ENCODE data around the gene NRP2. TPM values are rescaled to one million over a fixed set of nuclear protein-coding genes. Genes with fewer than 3 reads are reported as not detected.

NRP2 gene
- total RNA-seq, 1 donor from 2014 or later, result 316 TPM

DNA sequence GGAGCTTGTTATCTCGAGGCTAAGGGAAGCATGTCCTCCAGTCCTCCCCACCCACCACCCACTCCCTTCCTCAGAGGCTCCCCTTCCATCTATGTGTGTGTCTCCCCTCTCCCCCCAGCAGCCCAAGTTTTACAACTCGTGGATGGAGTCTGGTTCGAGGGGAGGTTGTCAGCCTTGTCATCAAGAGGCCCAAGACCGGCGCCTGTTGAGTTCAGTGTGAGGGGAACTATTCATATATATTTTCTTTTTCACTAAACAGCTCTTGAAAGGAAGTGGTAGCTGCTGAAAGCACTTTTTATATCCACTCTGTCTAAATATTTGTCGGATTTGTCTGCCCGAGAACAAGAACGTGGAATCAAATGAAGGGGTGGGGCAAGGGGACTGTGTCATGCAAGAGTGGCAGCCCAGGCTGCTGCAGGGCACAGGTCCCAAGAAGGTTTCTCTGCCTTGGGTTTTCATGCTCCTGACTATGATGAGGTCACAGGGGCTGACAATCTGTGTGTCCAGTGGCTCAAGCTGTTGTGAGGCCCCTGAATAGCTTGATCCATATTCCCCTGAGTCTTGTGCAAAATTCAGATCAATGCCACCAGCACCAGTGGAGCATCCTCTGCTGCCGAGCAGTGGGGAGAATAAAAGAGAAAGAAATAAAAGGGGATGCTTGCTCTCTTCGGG is 35.0 kb downstream of the NRP2 start:
- intact Hi-C loops (cut with DNase I), result no loop called here
- DNase-seq (ENCODE audit: low spot score) (no peak), ATAC-seq (no peak)

DNA sequence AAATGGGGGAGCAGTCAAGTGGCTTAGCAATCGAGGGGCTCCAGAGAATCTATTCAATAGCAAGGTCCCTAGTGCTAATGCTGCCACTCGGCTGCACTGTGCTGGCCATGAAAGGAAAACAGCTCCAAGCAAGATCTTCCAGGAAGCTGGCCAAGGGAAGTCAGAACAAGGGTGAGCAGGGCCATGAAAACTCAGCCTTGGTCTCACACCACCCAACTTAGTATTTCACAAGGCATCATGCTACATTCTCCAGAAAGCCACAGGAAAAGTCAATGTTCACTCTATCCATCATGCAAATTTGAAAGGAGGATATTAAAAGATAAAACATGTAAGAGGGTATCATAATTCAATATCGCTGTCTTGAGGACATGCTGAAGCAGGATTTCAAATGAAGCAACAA is 35.7 kb downstream of the NRP2 start:
- intact Hi-C loops (cut with DNase I), result no loop called here
- DNase-seq (ENCODE audit: low spot score) (no peak), ATAC-seq (peak; percentile 35)

DNA sequence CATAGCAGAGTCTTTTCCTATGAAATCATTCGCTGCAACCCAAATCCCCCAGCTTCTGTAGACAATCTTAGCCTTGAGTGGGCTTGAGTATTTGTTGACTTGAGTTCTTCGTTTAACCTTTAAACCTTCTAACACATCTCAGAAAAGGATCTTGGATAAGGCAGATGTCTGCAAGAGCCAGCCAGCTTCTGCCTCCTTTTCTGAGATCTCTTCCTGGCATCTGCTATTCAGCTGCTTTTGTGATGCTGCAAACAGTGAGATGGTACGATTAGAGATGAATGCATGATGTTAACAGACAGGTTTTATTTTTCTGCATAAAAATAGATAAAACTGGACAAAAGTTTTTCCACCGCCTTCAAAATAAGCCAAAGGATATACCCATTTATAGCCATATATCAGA is 37.5 kb downstream of the NRP2 start:
- no peak for ATAC-seq
- DNase-seq (ENCODE audit: low spot score), result no peak
- intact Hi-C loops (cut with DNase I), result no loop called here

GRCh38 chr2:205720451-205720902 is 38.2 kb downstream of the NRP2 start:
- DNase-seq (ENCODE audit: low spot score), result no peak
- peak; percentile 39 for ATAC-seq
- intact Hi-C loops (cut with DNase I), result no loop called here

GRCh38 chr2:205721057-205721449 is 38.8 kb downstream of the NRP2 start:
- DNase-seq (ENCODE audit: low spot score), result no peak
- ATAC-seq, result no peak
- intact Hi-C loops (cut with DNase I), result no loop called here

- ATAC-seq (no peak), DNase-seq (ENCODE audit: low spot score) (no peak)
- intact Hi-C loops (cut with DNase I), result no loop called here
Observed at GRCh38 chr2:205722283-205722918, 40.1 kb downstream of the NRP2 start.

DNA sequence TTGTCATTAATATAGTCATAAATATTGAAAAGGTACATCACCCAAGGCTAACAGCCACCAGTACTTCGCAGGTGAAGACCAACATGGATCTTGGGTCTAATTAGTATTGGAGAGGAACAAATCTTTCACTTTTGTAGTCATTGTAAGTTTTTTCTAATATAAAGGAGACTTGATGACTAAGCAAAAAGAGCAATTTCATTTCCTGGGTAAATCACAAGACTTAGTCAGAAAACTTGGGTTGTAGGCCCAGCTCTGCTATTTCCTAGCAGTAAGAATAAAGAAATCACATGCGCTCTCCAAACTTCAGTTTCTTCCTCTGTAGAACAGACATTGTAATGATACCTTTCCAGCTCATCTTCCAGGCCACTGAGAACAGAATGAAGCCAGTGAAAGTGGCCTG is 40.9 kb downstream of the NRP2 start:
- ATAC-seq, result no peak
- intact Hi-C loops (cut with DNase I), result no loop called here
- DNase-seq (ENCODE audit: low spot score), result no peak

GRCh38 chr2:205725059-205725458 is 42.8 kb downstream of the NRP2 start:
- no peak for DNase-seq (ENCODE audit: low spot score)
- intact Hi-C loops (cut with DNase I), result no loop called here
- no peak for ATAC-seq

GRCh38 chr2:205726506-205726905 is 44.2 kb downstream of the NRP2 start:
- DNase-seq (ENCODE audit: low spot score), result no peak
- intact Hi-C loops (cut with DNase I), result no loop called here
- ATAC-seq, result no peak

DNA sequence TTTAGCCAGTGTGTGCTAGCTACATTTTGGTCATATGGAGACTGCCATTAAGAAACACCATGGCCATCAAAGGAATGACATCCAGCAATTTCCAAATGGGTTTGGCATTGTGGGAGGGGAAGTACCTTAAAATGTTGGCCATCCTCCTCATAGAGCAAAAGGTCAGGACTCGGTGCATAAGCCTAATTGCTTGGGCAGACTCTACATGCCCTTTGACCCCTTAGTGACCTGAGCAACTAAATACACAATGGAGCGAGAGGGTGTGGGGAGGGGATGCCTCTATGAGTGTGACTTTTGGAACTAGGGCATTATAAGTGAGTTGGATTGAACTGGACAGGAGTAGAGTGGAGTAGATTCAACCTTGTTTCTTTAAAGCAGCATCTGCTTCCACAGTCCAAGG is 44.9 kb downstream of the NRP2 start:
- intact Hi-C loops (cut with DNase I), result no loop called here
- ATAC-seq (no peak), DNase-seq (ENCODE audit: low spot score) (no peak)

DNA sequence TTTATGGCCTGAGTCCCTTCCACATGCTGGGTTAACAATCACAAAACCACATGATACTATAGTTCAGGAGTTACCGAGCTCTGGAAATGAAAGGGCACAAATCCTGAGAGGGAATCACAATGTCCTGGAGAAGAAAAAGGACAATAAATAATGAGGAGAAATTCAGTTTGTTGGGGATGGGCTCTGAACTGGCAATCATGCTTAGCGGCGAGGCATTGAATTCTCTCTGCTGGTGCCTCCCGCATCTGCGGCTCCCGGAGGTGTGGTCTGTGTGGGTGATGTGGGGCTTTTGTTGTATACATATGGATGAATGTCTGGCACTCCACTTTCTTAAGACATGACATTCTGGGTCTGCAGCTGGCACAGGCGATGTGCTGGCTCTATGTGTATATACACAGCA is 46.1 kb downstream of the NRP2 start:
- no peak for ATAC-seq
- no peak for DNase-seq (ENCODE audit: low spot score)
- intact Hi-C loops (cut with DNase I), result no loop called here

GRCh38 chr2:205730191-205730590 is 47.9 kb downstream of the NRP2 start:
- intact Hi-C loops (cut with DNase I), result no loop called here
- no peak for DNase-seq (ENCODE audit: low spot score)
- ATAC-seq, result no peak

- intact Hi-C loops (cut with DNase I), result no loop called here
- DNase-seq (ENCODE audit: low spot score), result no peak
- ATAC-seq, result peak; percentile 2
Observed at GRCh38 chr2:205730701-205731582, 48.6 kb downstream of the NRP2 start.

DNA sequence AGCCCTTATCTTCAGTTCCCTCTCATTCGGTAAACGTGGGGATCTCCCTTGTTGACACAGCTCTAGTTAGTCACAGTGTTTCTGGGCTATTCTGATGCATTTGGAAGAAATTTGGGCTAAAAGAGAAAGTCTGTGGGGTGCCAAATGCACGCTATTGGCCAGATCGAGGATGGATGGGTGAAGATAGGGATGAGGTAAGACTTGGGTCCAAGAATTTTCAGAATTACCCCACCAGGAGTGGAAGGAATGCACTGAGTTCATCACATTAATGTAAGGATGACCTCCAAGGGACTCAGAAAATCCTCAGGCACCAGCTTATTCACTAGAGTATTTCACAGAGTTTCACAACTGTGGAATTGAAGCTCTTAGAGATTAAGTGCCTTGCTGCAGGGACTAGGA is 49.3 kb downstream of the NRP2 start:
- DNase-seq (ENCODE audit: low spot score), result no peak
- intact Hi-C loops (cut with DNase I), result no loop called here
- no peak for ATAC-seq

- DNase-seq (ENCODE audit: low spot score) (no peak), ATAC-seq (no peak)
- intact Hi-C loops (cut with DNase I), result no loop called here
Observed at GRCh38 chr2:205732314-205732713, 50.0 kb downstream of the NRP2 start.

DNA sequence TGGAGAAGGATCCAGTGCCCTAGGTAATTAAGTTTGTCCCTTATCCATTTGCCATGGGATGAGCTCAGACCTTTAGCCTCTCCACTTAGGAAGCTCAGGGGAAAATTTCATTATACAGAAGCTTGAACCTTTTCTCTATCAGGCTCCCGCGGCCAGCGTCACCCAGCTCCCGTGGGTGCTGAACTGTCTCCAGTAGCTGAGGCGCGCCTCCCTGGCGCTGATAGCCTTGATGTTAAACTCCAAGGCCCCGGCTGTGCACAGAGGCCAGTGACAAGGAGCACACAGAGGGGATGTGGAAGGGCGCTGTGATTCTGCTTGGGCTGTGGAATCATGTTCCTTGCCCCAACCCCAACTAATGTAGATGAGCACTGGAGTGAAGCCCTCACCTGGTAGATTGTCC is 50.8 kb downstream of the NRP2 start:
- DNase-seq (ENCODE audit: low spot score) (no peak), ATAC-seq (no peak)
- intact Hi-C loops (cut with DNase I), result no loop called here

DNA sequence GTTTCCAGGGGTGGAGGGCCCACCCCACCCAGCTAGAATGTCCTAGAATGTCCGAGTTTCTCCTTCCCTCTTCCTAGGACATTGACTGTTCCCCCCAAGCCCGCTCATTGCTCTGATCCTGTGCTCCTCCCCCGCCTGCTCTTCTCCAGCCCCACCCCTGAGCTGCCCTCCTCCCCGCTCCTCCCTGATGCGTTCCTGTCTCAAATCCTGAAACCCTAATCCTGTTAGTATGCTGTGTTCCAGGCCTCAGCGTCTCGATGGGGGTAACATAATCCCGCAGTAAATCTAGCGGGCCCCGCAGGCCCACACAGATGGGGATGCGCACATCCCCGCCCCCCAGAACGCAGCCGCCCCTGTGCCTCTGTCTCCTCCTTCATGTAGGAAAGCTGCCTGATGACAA is 51.3 kb downstream of the NRP2 start:
- DNase-seq (ENCODE audit: low spot score) (no peak), ATAC-seq (peak; percentile 71)
- intact Hi-C loops (cut with DNase I), result no loop called here

- intact Hi-C loops (cut with DNase I), result no loop called here
- DNase-seq (ENCODE audit: low spot score), result no peak
- peak; percentile 82 for ATAC-seq
Observed at GRCh38 chr2:205734436-205735037, 52.2 kb downstream of the NRP2 start.

GRCh38 chr2:205738117-205738968 is 56.0 kb downstream of the NRP2 start:
- ATAC-seq, result peak; percentile 48
- no peak for DNase-seq (ENCODE audit: low spot score)
- intact Hi-C loops (cut with DNase I), result no loop called here

All from sciatic nerve (tissue), 2 donors.